Heart left ventricle (tissue), 16 donors: ENCODE data around the gene SLC7A7. TPM values are rescaled to one million over a fixed set of nuclear protein-coding genes. Genes with fewer than 3 reads are reported as not detected.
"Not testable (repeated sequence)": the region's sequence is repeated elsewhere in the genome, so short reads cannot be mapped to it uniquely, and the experiment has no call there.

Source experiments
- ATAC-seq, 4 donors: fragments of 200-7000 bp; cut with Tn5 transposase; one replicate each; pipeline ENCODE4 v1.9.1; 2020 to 2022; ENCODE audit warnings: moderate library complexity in 4 of 4, mild to moderate bottlenecking in 3 of 4, moderate number of reproducible peaks in 1 of 4
- DNase-seq, 5 donors: peaks; one replicate each; pipeline ENCODE4 v3.0.0-alpha.2; 2020
- H3K27ac ChIP-seq, 12 donors: fragments of 200-600 bp; sonication (generic) in 4 of 12; one replicate each; pipeline versions ENCODE4 v1.5.0 to v1.8.0; 2016 to 2022; ENCODE audit warnings: mild to moderate bottlenecking in 2 of 12
- H3K27me3 ChIP-seq, 9 donors: fragments of 200-600 bp; sonication (generic) in 2 of 9; one replicate each; pipeline versions ENCODE4 v1.5.1 to v1.8.0; 2016 to 2022; ENCODE audit warnings: mild to moderate bottlenecking in 3 of 9
- H3K36me3 ChIP-seq, 9 donors: fragments of 200-600 bp; sonication (generic) in 2 of 9; one replicate each; pipeline versions ENCODE4 v1.5.0 to v1.8.0; 2018 to 2022; ENCODE audit warnings: mild to moderate bottlenecking in 2 of 9
- H3K4me1 ChIP-seq, 12 donors: fragments of 200-600 bp; sonication (generic) in 4 of 12; one replicate each; pipeline versions ENCODE4 v1.5.0 to v1.8.0; 2016 to 2022; ENCODE audit warnings: mild to moderate bottlenecking in 3 of 12
- H3K4me3 ChIP-seq, 12 donors: fragments of 200-600 bp; sonication (generic) in 4 of 12; one replicate each; pipeline versions ENCODE4 v1.5.0 to v1.8.0; 2017 to 2022; ENCODE audit warnings: mild to moderate bottlenecking in 9 of 12, moderate library complexity in 4 of 12
- H3K9me3 ChIP-seq, 12 donors: fragments of 200-600 bp; sonication (generic) in 4 of 12; one replicate each; pipeline versions ENCODE4 v1.5.0 to v1.8.0; 2016 to 2022; ENCODE audit warnings: mild to moderate bottlenecking in 1 of 12
- POLR2A ChIP-seq, 2 donors: fragments of 450-650 bp; IDR thresholded peaks; one replicate each; pipeline ENCODE4 v1.6.1; 2017; ENCODE audit warnings: antibody characterized with exemption in 2 of 2, mild to moderate bottlenecking in 2 of 2, moderate library complexity in 2 of 2
- WGBS, 4 donors: extraction: QIAGEN DNeasy Blood & Tissue Kit in 2 of 4; methylation state at CpG; one replicate each; pipeline versions ENCODE4 v1.1.5 to v1.1.7; 2013 to 2018; 5-methylcytosine and 5-hydroxymethylcytosine counted together
- intact Hi-C, 10 donors: fragments of 100-400 bp; cut with DNase I; formaldehyde crosslinking; loops; one replicate each; pipeline versions ENCODE4 v1.11.1 to v1.14.2; 2022
- polyA plus RNA-seq, 2 donors: library from polyadenylated mRNA; stranded (reverse); fragments of 200-250 nt; gene quantifications; one replicate each; pipeline ENCODE4 v1.2.3, GENCODE V29; 2013
- total RNA-seq, 9 donors: library from RNA; depleted of rRNA in 2 of 9; stranded (reverse); fragments of >200 nt in 2 of 9; fragmentation: NEBNext Ultra II Directional in 3 of 9; extraction: Animal tissue kit (Norgen Biotek cat#: 25700) in 3 of 9; gene quantifications; one replicate each; pipeline versions ENCODE4 v1.1.0 to v1.2.4, GENCODE V29; 2016 to 2023
- TF ChIP-seq, protein P1 (sequence below), 12 donors: fragments of 200-600 bp; sonication (generic) in 4 of 12; IDR thresholded peaks; one replicate each; pipeline versions ENCODE4 v1.5.0 to v1.8.0; 2018 to 2022; ENCODE audit warnings: antibody characterized with exemption in 12 of 12, mild to moderate bottlenecking in 5 of 12
- donor health status: ischemic (EF 13 %, LVEDD 7.1; RV severe dilation, severe dysfunction).
- donor health status: healthy with polysubstance abuse.
- donor health status: DM: no; HTN: yes; CAD: no.
- donor health status: DM: no; HTN: no; CAD: no.
- donor health status: ischemic (EF 25% LVEDD 6.9; RV normal size, moderate dysfunction).
- donor health status: ischemic (EF 25% LVEDD 5.7; RV mildly dilated, moderate dysfunction).
- donor health status: healthy.
- donor health status: DM: yes; HTN: yes; CAD: no.
- donor health status: ischemic (EF 35%, LVEDD 5.7; RV mildly dilated, moderate dysfunction).
- donor health status: nonischemic (EF 11% LVEDD 7.7; RV severe dilation, severe dysfunction).
- donor health status: DM: yes; HTN: yes; CAD: no.
- donor health status: PGD.
- donor health status: ischemic (EF 29% LVEDD 5.4; RV normal size, mild dysfunction).
- donor health status: nonischemic (EF 23%, LVEDD 6.1; RV moderate dilation, normal function).

SLC7A7 gene
- total and polyA plus RNA-seq, 11 donors: 1.3 to 28.0 (median 3.8) TPM

- Histone ChIP-seq H3K27ac (no peak overlapping the region), H3K36me3 (no peaks in the 10 kb centered on the region), H3K9me3 (no peaks in the 10 kb centered on the region), H3K4me3 (no peak overlapping the region), H3K27me3 (no peaks in the 10 kb centered on the region), H3K4me1 (peaks cover 0 to 35% (median 0%) of the 10 kb centered on the region in 12 donors)
- DNase-seq (no peak), ATAC-seq (no peak)
- intact Hi-C loops: no loop called here
- WGBS, 4 donors: 70 to 76% (median 76%) methylated on average over 5 of the region's 5 CpGs
- TF ChIP-seq POLR2A (IDR thresholded peaks at IDR 0.05): no peak
- TF ChIP-seq, protein P1, sequence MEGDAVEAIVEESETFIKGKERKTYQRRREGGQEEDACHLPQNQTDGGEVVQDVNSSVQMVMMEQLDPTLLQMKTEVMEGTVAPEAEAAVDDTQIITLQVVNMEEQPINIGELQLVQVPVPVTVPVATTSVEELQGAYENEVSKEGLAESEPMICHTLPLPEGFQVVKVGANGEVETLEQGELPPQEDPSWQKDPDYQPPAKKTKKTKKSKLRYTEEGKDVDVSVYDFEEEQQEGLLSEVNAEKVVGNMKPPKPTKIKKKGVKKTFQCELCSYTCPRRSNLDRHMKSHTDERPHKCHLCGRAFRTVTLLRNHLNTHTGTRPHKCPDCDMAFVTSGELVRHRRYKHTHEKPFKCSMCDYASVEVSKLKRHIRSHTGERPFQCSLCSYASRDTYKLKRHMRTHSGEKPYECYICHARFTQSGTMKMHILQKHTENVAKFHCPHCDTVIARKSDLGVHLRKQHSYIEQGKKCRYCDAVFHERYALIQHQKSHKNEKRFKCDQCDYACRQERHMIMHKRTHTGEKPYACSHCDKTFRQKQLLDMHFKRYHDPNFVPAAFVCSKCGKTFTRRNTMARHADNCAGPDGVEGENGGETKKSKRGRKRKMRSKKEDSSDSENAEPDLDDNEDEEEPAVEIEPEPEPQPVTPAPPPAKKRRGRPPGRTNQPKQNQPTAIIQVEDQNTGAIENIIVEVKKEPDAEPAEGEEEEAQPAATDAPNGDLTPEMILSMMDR (IDR thresholded peaks at IDR 0.05): no peak
These were observed 21.3 kb downstream of the SLC7A7 start for GRCh38 chr14:22793976-22794375.

DNA sequence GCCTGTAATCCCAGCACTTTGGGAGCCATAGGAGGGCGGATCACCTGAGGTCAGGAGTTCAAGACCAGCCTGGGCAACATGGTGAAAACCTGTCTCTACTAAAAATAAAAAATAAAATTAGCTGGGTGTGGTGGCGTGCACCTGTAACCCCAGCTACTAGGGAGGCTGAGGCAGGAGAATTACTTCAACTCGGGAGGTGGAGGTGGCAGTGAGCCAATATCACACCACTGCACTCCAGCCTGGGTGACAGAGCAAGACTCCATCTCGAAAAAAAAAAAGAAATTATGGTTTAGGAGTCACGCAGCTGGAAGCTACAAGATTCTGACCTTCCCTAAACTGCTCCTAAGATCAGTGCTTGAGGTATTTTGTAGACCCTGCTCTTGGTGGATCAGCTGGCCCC lies 21.7 kb downstream of the SLC7A7 start:
- DNase-seq, H3K9me3 ChIP-seq, H3K27ac ChIP-seq, H3K4me3 ChIP-seq, ATAC-seq, H3K27me3 ChIP-seq, intact Hi-C loops, H3K36me3 ChIP-seq: not testable (repeated sequence)
- H3K4me1 ChIP-seq: peaks cover 0 to 33% (median 0%) of the 10 kb centered on the region in 12 donors
- 86 to 89% (median 89%) methylated on average over 5 of the region's 5 CpGs for WGBS, 4 donors

DNA sequence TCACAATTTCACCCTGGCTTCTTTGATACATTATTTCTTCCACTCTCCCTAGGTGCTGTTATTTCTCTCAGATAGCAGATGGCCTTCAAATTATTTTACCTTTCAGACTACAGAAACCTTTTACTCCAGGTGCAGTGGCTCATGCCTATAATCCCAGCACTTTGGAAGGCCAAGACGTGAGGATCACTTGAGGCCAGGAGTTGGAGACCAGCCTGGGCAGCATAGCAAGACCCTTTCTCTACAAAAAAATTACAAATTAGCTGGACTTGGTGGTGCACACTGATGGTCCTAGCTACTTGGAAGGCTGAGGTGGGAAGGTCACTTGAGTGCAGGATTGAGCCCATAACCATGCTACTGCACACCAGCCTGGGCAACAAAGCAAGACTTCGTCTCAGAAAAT lies 23.1 kb downstream of the SLC7A7 start:
- H3K27ac ChIP-seq: peak overlapping the region in 1 of 12 donors; percentile 83
- WGBS, 4 donors: 96 to 99% (median 97%) methylated on average over 2 of the region's 2 CpGs
- TF ChIP-seq POLR2A (IDR thresholded peaks at IDR 0.05): no peak
- TF ChIP-seq, protein P1 (IDR thresholded peaks at IDR 0.05): no peak
- H3K9me3 ChIP-seq: no peaks in the 10 kb centered on the region
- no peaks in the 10 kb centered on the region for H3K36me3 ChIP-seq
- no peak for ATAC-seq
- intact Hi-C loops: no loop called here
- peaks cover 0 to 21% (median 0%) of the 10 kb centered on the region in 12 donors for H3K4me1 ChIP-seq
- H3K27me3 ChIP-seq: no peaks in the 10 kb centered on the region
- no peak for DNase-seq
- H3K4me3 ChIP-seq: no peak overlapping the region

GRCh38 chr14:22791301-22791700 lies 23.9 kb downstream of the SLC7A7 start:
- H3K9me3 ChIP-seq: no peaks in the 10 kb centered on the region
- H3K27ac ChIP-seq: peak overlapping the region in 7 of 12 donors; percentile 15 to 83 (median 61)
- H3K36me3 ChIP-seq: no peaks in the 10 kb centered on the region
- H3K4me1 ChIP-seq: peaks cover 0 to 17% (median 0%) of the 10 kb centered on the region in 12 donors
- TF ChIP-seq, protein P1 (IDR thresholded peaks at IDR 0.05): no peak
- TF ChIP-seq POLR2A (IDR thresholded peaks at IDR 0.05): no peak
- WGBS, 4 donors: 32 to 48% (median 41%) methylated on average over 3 of the region's 3 CpGs
- intact Hi-C loops: no loop called here
- no peak overlapping the region for H3K4me3 ChIP-seq
- ATAC-seq (peak; percentile 26 to 91 (median 80)), DNase-seq (peak in 2 of 5 donors; percentile 11 to 19)
- no peaks in the 10 kb centered on the region for H3K27me3 ChIP-seq

DNA sequence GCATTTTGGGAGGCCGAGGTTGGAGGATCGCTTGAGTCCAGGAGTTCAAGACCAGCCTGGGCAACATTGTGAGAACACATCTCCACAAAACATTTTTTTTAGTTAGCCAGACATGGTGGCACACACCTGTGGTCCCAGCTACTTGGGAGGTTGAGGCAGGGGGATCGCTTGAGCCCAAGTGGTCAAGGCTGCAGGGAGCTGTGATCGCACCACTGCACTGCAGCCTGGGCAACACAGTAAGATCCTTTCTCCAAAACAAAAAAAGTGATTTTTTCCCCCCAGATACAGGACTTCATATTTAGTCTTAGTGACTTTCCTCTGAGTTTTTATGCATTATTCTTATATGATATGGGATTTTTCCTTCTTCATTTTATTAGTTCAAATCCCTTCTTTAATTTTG lies 28.6 kb downstream of the SLC7A7 start:
- H3K4me3 ChIP-seq: no peak overlapping the region
- H3K27me3 ChIP-seq: no peaks in the 10 kb centered on the region
- H3K36me3 ChIP-seq: no peaks in the 10 kb centered on the region
- DNase-seq: no peak
- intact Hi-C loops: no loop called here
- no peaks in the 10 kb centered on the region for H3K9me3 ChIP-seq
- no peak for ATAC-seq
- H3K4me1 ChIP-seq: peaks cover 0 to 42% (median 0%) of the 10 kb centered on the region in 12 donors
- TF ChIP-seq, protein P1 (IDR thresholded peaks at IDR 0.05): no peak
- TF ChIP-seq POLR2A (IDR thresholded peaks at IDR 0.05): no peak
- H3K27ac ChIP-seq: no peak overlapping the region
- 95 to 98% (median 96%) methylated on average over 4 of the region's 4 CpGs for WGBS, 4 donors
